HEK293T (cell line): ENCODE measurements around the gene SCAI.

Experiments
- ARNT ChIP-seq: fragments of 450-650 bp; IDR thresholded peaks from 2 replicates; pipeline ENCODE4 v1.6.1; 2017; ENCODE audit warnings: mild to moderate bottlenecking
- BHLHE40 ChIP-seq: fragments of 450-650 bp; IDR thresholded peaks from 2 replicates; pipeline ENCODE4 v1.6.1; 2016; ENCODE audit warnings: mild to moderate bottlenecking, moderate library complexity, borderline replicate concordance
- ELF4 ChIP-seq: fragments of 450-650 bp; IDR thresholded peaks from 2 replicates; pipeline ENCODE4 v1.6.1; 2017; ENCODE audit warnings: antibody characterized with exemption
- FOXA1 ChIP-seq: fragments of 450-650 bp; IDR thresholded peaks from 2 replicates; pipeline ENCODE4 v1.6.1; 2016; ENCODE audit warnings: mild to moderate bottlenecking
- FOXK2 ChIP-seq: fragments of 450-650 bp; IDR thresholded peaks from 2 replicates; pipeline ENCODE4 v1.6.1; 2016; ENCODE audit warnings: mild to moderate bottlenecking
- FOXM1 ChIP-seq: fragments of 450-650 bp; IDR thresholded peaks from 2 replicates; pipeline ENCODE4 v1.6.1; 2017; ENCODE audit warnings: mild to moderate bottlenecking, borderline replicate concordance
- HDGF ChIP-seq: fragments of 450-650 bp; IDR thresholded peaks from 2 replicates; pipeline ENCODE4 v1.6.1; 2017; ENCODE audit warnings: antibody characterized with exemption, borderline replicate concordance
- L3MBTL2 ChIP-seq: fragments of 450-650 bp; conservative IDR thresholded peaks from 2 replicates; pipeline ENCODE4 v1.6.1; 2016; ENCODE audit warnings: mild to moderate bottlenecking
- LEF1 ChIP-seq: fragments of 450-650 bp; IDR thresholded peaks from 2 replicates; pipeline ENCODE4 v1.6.1; 2017; ENCODE audit warnings: mild to moderate bottlenecking, borderline replicate concordance
- NFRKB ChIP-seq: fragments of 450-650 bp; IDR thresholded peaks from 2 replicates; pipeline ENCODE4 v1.6.1; 2016; ENCODE audit warnings: mild to moderate bottlenecking, moderate library complexity
- SP1 ChIP-seq: fragments of 450-650 bp; IDR thresholded peaks from 2 replicates; pipeline ENCODE4 v1.6.1; 2017
- SUZ12 ChIP-seq: fragments of 450-650 bp; IDR thresholded peaks from 2 replicates; pipeline ENCODE4 v1.6.1; 2016; ENCODE audit warnings: mild to moderate bottlenecking
- TARDBP ChIP-seq: fragments of 450-650 bp; IDR thresholded peaks from 2 replicates; pipeline ENCODE4 v1.6.1; 2016
- ZNF384 ChIP-seq: fragments of 450-650 bp; IDR thresholded peaks from 2 replicates; pipeline ENCODE4 v1.6.1; 2016

- TF ChIP-seq BHLHE40 = no peak
- no peak for TF ChIP-seq FOXA1
- TF ChIP-seq ARNT = no peak
- no peak for TF ChIP-seq TARDBP
- no peak for TF ChIP-seq SUZ12
- no peak for TF ChIP-seq L3MBTL2
- no peak for TF ChIP-seq FOXK2
- no peak for TF ChIP-seq HDGF
- TF ChIP-seq SP1 = no peak
- TF ChIP-seq ELF4 = no peak
- TF ChIP-seq FOXM1 = no peak
- no peak for TF ChIP-seq NFRKB
- no peak for TF ChIP-seq ZNF384
- no peak for TF ChIP-seq LEF1
These were observed 76.3 kb downstream of the SCAI start for GRCh38 chr9:125066839-125067619.
